DOHH2 (cell line): ENCODE measurements around the gene CFAP210.
"Not testable (repeated sequence)": the region's sequence is repeated elsewhere in the genome, so short reads cannot be mapped to it uniquely, and the experiment has no call there.

Source experiments
- CTCF ChIP-seq: fragments of 200-600 bp; sonication (generic); IDR thresholded peaks from one replicate; pipeline ENCODE4 v1.5.1; 2014; ENCODE audit warnings: antibody characterized with exemption, mild to moderate bottlenecking, low read depth, low read length; ENCODE audit not compliant: poor library complexity, severe bottlenecking
- EZH2phosphoT487 ChIP-seq: fragments of 200-600 bp; sonication (generic); IDR thresholded peaks from 2 replicates; pipeline ENCODE4 v1.6.1; 2017; ENCODE audit warnings: borderline replicate concordance, mild to moderate bottlenecking, antibody characterized with exemption, low read length, moderate library complexity, mixed read lengths

DNA sequence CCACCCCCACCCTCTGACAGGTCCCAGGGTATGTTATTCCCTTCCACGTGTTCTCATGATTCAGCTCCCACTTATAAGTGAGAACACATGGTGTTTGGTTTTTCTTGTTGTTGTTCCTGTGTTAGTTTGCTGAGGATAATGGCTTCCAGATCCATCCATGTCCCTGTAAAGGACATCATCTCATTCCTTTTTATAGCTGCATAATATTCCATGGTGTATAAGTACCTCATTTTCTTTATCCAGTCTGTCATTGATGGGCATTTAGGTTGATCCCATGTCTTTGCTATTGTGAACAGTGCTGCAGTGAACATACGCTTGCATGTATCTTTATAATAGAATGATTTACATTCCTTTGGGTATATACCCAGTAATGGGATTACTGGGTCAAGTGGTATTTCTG, 5.0 kb upstream of the CFAP210 start:
- not testable (repeated sequence) for TF ChIP-seq CTCF, EZH2phosphoT487
